HG03097 (cell line): ENCODE results near the gene AP2M1.

Source experiments
- ATAC-seq: cut with Tn5 transposase; IDR thresholded peaks from one replicate; pipeline ENCODE4 v1.9.1; 2021; ENCODE audit not compliant: unreplicated experiment, low FRiP score

AP2M1 gene

GRCh38 chr3:184218814-184219213 is 44.2 kb downstream of the AP2M1 start:
- ATAC-seq, result no peak

- ATAC-seq, result no peak
These were observed 47.9 kb downstream of the AP2M1 start for GRCh38 chr3:184222521-184222920.

DNA sequence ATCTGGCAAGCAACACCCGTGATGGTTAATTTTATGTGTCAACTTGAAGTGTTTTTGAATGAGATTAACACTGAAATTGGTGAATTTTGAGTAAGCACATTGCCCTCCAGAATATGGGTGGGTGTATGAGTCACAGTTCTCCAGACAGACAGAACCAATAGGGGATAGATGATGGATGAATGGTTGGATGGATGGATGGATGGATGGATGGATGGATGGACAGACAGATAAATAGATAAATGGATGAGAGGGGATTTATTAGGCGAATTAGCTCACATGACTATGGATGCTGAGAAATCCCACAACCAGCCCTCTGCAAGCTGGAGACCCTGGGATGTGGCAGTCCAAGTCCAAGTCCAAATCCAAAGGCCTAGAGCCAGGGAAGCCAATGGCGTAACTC is 49.3 kb downstream of the AP2M1 start:
- ATAC-seq, result no peak

DNA sequence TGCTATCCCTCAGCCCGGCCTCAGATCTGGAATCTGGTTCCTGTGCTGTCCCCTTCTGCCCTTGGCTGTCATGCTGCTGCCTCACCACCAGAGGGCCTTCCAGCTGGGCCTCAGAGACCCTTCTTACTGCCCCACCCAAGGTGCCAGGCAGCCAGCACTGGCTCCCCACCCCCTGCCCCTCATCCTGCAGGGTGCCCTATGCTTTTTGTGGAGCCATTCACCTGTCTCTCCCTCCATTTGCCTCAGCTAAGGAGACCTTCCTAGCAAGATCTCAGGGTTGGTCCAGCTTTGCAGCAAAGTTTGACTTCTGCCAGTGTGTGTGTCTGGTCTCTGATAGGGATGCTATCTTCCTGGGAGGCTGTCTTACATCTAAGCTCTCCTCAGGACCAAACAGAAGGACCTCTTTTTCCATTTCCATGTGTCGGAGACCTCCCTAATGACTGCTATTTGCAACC is 52.9 kb downstream of the AP2M1 start:
- no peak for ATAC-seq

DNA sequence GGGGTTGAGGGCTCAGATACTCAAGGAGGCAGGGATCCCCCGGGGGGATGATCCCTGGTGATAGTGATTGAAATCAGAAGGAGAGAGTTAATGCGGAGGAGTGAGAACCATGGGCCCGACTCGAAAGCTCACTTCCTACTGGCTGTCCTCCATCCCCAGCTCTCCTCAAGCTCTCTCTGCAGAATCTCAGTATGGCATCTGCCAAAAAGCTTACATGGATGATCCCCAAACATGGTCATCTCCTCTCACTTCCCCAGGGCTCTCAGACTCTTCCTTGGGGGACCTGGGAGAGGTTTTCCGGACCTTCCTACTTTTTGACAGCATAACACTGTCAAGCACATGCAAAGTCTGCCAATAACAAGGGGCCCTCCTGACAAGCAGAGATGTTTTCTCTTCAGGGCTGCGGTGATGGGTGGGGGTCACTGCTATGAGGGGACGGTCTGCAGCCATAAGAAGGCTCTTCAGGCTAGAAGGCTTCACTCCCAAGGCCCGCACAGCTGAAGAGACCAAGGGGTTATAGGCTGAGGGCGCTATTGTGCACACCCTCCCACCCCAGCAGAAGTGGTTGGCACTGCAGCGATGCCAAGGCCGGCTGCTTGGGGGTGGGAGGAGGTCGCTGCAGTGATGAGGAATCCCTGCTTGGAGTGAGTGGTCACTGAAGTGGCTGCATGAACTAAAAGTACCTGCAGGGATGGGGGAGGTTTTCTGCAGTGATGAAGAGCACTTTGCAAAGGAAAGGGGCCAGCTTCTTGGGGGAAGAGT is 53.9 kb downstream of the AP2M1 start:
- ATAC-seq, result no peak

- ATAC-seq, result no peak
These were observed 54.9 kb downstream of the AP2M1 start, which contains the start of gene VWA5B2 for GRCh38 chr3:184229394-184230080. TSS of gene VWA5B2 (plus strand) at chr3:184229585. CDS start at chr3:184230529, 944 bp downstream.

DNA sequence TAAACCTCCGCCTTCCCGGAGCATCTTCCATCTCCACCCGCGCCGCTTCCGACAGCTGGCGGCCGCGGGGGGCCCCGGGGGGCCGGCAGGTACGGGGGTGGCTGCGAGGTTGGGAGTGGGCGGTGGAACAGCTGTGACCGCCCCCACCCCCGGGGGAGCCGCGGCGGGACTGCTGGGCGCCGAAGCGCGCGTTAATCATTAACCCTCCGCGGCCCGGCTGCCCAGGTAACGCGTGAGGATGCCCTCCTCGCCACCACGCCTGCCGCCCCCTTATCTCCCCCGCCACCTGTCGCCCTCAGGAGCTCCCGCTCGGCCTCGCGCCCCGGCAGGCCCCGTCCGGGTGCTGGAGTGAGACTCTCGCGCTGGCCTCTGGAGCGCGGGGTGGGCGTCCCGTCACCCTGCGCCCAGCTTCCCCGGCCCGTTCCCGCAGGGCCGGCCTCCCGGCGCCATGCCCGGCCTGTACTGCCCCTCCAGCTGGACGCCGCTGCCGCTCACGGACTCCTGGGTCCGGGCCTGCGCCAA is 55.5 kb downstream of the AP2M1 start:
- no peak for ATAC-seq

DNA sequence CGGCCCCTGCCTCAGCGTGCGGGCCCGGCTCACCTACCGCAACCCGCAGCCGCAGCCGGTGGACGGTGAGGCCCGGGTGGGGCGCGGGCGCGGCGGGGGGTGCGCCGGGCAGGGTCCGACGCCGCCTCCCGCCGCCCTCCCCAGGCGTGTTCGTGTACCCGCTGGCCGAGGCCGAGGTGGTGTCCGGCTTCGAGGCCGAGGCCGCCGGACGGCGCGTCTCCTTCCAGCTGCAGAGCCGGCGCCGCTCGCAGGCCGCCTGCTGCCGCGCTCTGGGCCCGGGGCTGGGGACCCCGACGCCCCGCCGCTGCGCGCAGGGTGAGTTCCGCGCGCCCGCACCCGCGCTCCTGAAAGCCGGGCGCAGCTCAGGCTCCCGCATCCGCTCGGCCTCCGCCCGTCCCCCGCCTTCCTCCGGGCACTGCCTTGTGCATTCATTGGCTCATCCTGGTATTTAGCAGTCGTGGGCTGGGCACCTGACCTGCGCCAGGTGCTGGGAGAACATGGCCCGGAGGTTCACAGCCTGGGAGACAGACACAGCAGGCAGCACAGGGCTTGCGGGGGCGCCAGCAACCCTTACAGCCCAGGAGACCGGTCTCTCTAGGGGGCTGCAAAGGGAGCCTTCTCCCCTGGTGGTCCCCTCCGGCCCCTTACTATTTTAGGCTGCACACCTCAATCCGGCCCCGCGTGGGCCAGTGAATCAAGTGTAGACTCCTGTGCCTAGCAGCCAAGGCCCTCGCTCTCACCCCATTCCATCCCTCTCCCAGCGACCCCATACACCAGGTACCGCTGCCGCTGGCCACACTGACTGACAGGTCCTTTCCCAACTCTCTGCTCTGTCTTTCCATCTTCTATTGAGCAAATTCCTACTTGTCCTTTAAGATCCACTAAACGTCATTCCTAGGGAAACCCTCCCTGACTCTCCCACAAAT is 56.2 kb downstream of the AP2M1 start:
- no peak for ATAC-seq

DNA sequence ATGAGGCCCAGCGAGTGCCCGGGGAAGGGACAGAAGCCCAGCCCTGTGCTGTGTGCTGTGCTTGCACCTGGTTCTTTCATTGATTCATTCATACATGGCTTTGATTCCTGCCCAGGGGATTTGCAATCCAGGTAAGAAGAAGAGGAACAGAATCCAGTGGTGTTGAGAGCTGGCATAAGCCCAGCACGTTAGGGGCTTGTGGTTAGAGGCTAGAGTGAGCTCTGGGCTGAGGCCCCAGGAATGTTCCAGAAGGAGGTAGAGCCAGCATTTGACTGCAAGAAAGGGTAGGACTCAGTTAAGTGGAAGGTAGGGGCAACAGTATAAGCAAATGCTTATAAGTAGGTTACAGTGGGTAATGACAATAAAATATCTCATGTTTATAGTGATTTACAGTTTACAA is 57.0 kb downstream of the AP2M1 start:
- ATAC-seq, result no peak

- no peak for ATAC-seq
These were observed 58.6 kb downstream of the AP2M1 start for GRCh38 chr3:184233127-184233843.
